IMR-90 (cell line): ENCODE data around the gene SOCS6. TPM values are rescaled to one million over a fixed set of nuclear protein-coding genes. Genes with fewer than 3 reads are reported as not detected.

Experiments used
- ATAC-seq: fragments of 200-7000 bp; cut with Tn5 transposase; 2 replicates; pipeline ENCODE4 v1.9.1; 2020; ENCODE audit warnings: low read depth, mild to moderate bottlenecking, moderate library complexity
- BruUV-seq: library from RNA; stranded (reverse); fragments of 400-500 nt; replicated peaks from 2 replicates; lab custom pipeline; 2021; lab: Mats Ljungman, UMichigan
- CTCF ChIA-PET: fragments of 300-600 bp; formaldehyde crosslinking; extraction: SDS; loops from one replicate; lab custom pipeline; 2021; ENCODE audit warnings: antibody characterized with exemption; lab: Yijun Ruan, JAX
- POLR2A ChIA-PET: fragments of 300-600 bp; sonication (Branson Sonifier 250); formaldehyde crosslinking; loops from one replicate; lab custom pipeline; 2022; ENCODE audit warnings: antibody characterized with exemption; ENCODE audit not compliant: unreplicated experiment; lab: Charles Lee
- DNase-seq: peaks from one replicate; pipeline ENCODE4 v3.0.0; 2013
- H2AFZ ChIP-seq: replicated peaks from 2 replicates; pipeline ENCODE3; 2013; ENCODE audit warnings: low read length, mild to moderate bottlenecking; ENCODE audit not compliant: poor library complexity
- H2AK5ac ChIP-seq: 2 replicates; pipeline ENCODE4 v1.6.1; 2013; ENCODE audit warnings: low read depth, low read length, inconsistent platforms
- H2AK9ac ChIP-seq: replicated peaks from 2 replicates; pipeline ENCODE3; 2013; ENCODE audit warnings: mild to moderate bottlenecking, low read depth, low read length, moderate library complexity; ENCODE audit not compliant: poor library complexity
- H2BK120ac ChIP-seq: 2 replicates; pipeline ENCODE4 v1.6.1; 2013; ENCODE audit warnings: low read depth, low read length, inconsistent platforms
- H2BK15ac ChIP-seq: 3 replicates; pipeline ENCODE4 v1.6.1; 2013; ENCODE audit warnings: low read depth, low read length, inconsistent platforms
- H2BK20ac ChIP-seq: 2 replicates; pipeline ENCODE4 v1.6.1; 2013; ENCODE audit warnings: low read depth, mild to moderate bottlenecking, inconsistent platforms, low read length, moderate library complexity
- H2BK5ac ChIP-seq: 2 replicates; pipeline ENCODE4 v1.6.1; 2013; ENCODE audit warnings: mild to moderate bottlenecking, low read depth, low read length, inconsistent platforms; ENCODE audit not compliant: poor library complexity, severe bottlenecking
- H3K14ac ChIP-seq: replicated peaks from 2 replicates; pipeline ENCODE4 v1.6.1; 2013; ENCODE audit warnings: low read depth, low read length, inconsistent platforms
- H3K18ac ChIP-seq: 2 replicates; pipeline ENCODE4 v1.6.1; 2013; ENCODE audit warnings: low read depth, low read length, control low read depth
- H3K23ac ChIP-seq: 2 replicates; pipeline ENCODE4 v1.6.1; 2013; ENCODE audit warnings: low read depth, low read length, inconsistent platforms
- H3K27ac ChIP-seq: 2 replicates; pipeline ENCODE4 v1.5.1; 2013; ENCODE audit warnings: mild to moderate bottlenecking, control low read depth, low read length; ENCODE audit not compliant: insufficient read depth
- H3K27me3 ChIP-seq: 2 replicates; pipeline ENCODE4 v1.6.1; 2013; ENCODE audit warnings: low read length; ENCODE audit not compliant: control insufficient read depth, insufficient read depth
- H3K36me3 ChIP-seq: 2 replicates; pipeline ENCODE4 v1.6.1; 2013; ENCODE audit warnings: low read length, mixed read lengths; ENCODE audit not compliant: control insufficient read depth, insufficient read depth
- H3K4ac ChIP-seq: 2 replicates; pipeline ENCODE4 v1.6.1; 2013; ENCODE audit warnings: low read depth, low read length, inconsistent platforms
- H3K4me1 ChIP-seq: 2 replicates; pipeline ENCODE4 v1.6.1; 2013; ENCODE audit warnings: low read length, mixed read lengths; ENCODE audit not compliant: control insufficient read depth, insufficient read depth
- H3K4me2 ChIP-seq: 2 replicates; pipeline ENCODE4 v1.6.1; 2013; ENCODE audit warnings: low read depth, mild to moderate bottlenecking, control low read depth, low read length, moderate library complexity
- H3K4me3 ChIP-seq: 2 replicates; pipeline ENCODE4 v1.5.1; 2013; ENCODE audit warnings: low read depth, mild to moderate bottlenecking, control low read depth, low read length, moderate library complexity; ENCODE audit not compliant: insufficient read depth
- H3K56ac ChIP-seq: 2 replicates; pipeline ENCODE4 v1.6.1; 2013; ENCODE audit warnings: low read length, inconsistent platforms; ENCODE audit not compliant: insufficient read depth; ENCODE audit errors: extremely low read depth
- H3K79me1 ChIP-seq, 2 experiments: 2 replicates each; pipeline ENCODE4 v1.6.1; 2013; ENCODE audit warnings: low read length in 2 of 2, inconsistent platforms in 1 of 2, low read depth in 1 of 2
- H3K9ac ChIP-seq: 2 replicates; pipeline ENCODE4 v1.6.1; 2013; ENCODE audit warnings: low read depth, low read length, control low read depth
- H3K9me1 ChIP-seq: 2 replicates; pipeline ENCODE4 v1.6.1; 2013; ENCODE audit warnings: low read length, inconsistent platforms; ENCODE audit not compliant: insufficient read depth
- H3K9me3 ChIP-seq: 2 replicates; pipeline ENCODE4 v1.6.1; 2013; ENCODE audit warnings: low read length; ENCODE audit not compliant: control insufficient read depth, insufficient read depth
- H4K20me1 ChIP-seq: 2 replicates; pipeline ENCODE4 v1.6.1; 2013; ENCODE audit warnings: low read length, inconsistent platforms; ENCODE audit not compliant: insufficient read depth
- H4K5ac ChIP-seq: 2 replicates; pipeline ENCODE4 v1.6.1; 2013; ENCODE audit warnings: mild to moderate bottlenecking, low read depth, low read length, control low read depth
- H4K8ac ChIP-seq, 2 experiments: 2 replicates each; pipeline ENCODE4 v1.6.1; 2013; ENCODE audit warnings: low read depth in 2 of 2, low read length in 2 of 2, control low read depth in 1 of 2, inconsistent platforms in 1 of 2
- H4K91ac ChIP-seq: 2 replicates; pipeline ENCODE4 v1.6.1; 2013; ENCODE audit warnings: low read depth, low read length, inconsistent platforms; ENCODE audit not compliant: insufficient read depth
- BHLHE40 ChIP-seq: fragments of 150-350 bp; IDR thresholded peaks from 2 replicates; pipeline ENCODE4 v1.6.1; 2016; ENCODE audit warnings: mild to moderate bottlenecking, low read depth, low read length
- CTCF ChIP-seq: conservative IDR thresholded peaks from 2 replicates; pipeline ENCODE4 v1.5.1; 2012; ENCODE audit warnings: mild to moderate bottlenecking, low read depth, low read length, improper control_type of control experiment
- FOS ChIP-seq: fragments of 150-350 bp; IDR thresholded peaks from 2 replicates; pipeline ENCODE4 v1.6.1; 2016; ENCODE audit warnings: low read depth, low read length
- MAFK ChIP-seq: IDR thresholded peaks from 2 replicates; pipeline ENCODE4 v1.6.1; 2012; ENCODE audit warnings: low read depth, low read length, improper control_type of control experiment
- MXI1 ChIP-seq: IDR thresholded peaks from 2 replicates; pipeline ENCODE4 v1.6.1; 2012; ENCODE audit warnings: low read depth, mild to moderate bottlenecking, low read length, moderate library complexity, borderline replicate concordance
- NFE2L2 ChIP-seq: fragments of 150-350 bp; IDR thresholded peaks from 2 replicates; pipeline ENCODE4 v1.6.1; 2016; ENCODE audit warnings: low read depth, mild to moderate bottlenecking, low read length
- POLR2A ChIP-seq: IDR thresholded peaks from 2 replicates; pipeline ENCODE4 v1.6.1; 2012; ENCODE audit warnings: mild to moderate bottlenecking, low read depth, low read length
- RCOR1 ChIP-seq: IDR thresholded peaks from 2 replicates; pipeline ENCODE4 v1.6.1; 2012; ENCODE audit warnings: mild to moderate bottlenecking, low read length, improper control_type of control experiment; ENCODE audit not compliant: insufficient replicate concordance
- RFX5 ChIP-seq: IDR thresholded peaks from 2 replicates; pipeline ENCODE4 v1.8.0; 2012; ENCODE audit warnings: low read depth, mild to moderate bottlenecking, low read length, moderate library complexity
- SMC3 ChIP-seq: fragments of 150-350 bp; IDR thresholded peaks from 2 replicates; pipeline ENCODE4 v1.6.1; 2016; ENCODE audit warnings: low read depth, mild to moderate bottlenecking, antibody characterized with exemption, low read length, moderate library complexity
- USF2 ChIP-seq: fragments of 150-350 bp; IDR thresholded peaks from 2 replicates; pipeline ENCODE4 v1.6.1; 2017; ENCODE audit warnings: mild to moderate bottlenecking, antibody characterized with exemption, low read length, low read depth
- WGBS, 2 experiments: methylation state at CpG; one replicate each; pipeline versions ENCODE4 v1.1.5 to v1.1.7; 2013; ENCODE audit warnings: missing lambda C conversion rate in 2 of 2; ENCODE audit not compliant: insufficient read length in 1 of 2; ENCODE audit errors: extremely low coverage in 2 of 2; 5-methylcytosine and 5-hydroxymethylcytosine counted together
- dilution Hi-C: fragments of 300-500 bp; cut with HindIII; formaldehyde crosslinking; loops from one replicate; pipeline ENCODE4 v1.14.3; 2018; ENCODE audit warnings: low sequenced_read_pairs; ENCODE audit not compliant: unreplicated experiment
- in situ Hi-C: fragments of 300-500 bp; cut with MboI; formaldehyde crosslinking; loops from 3 replicates; pipeline ENCODE4 v1.14.3; 2019; ENCODE audit warnings: low sequenced_read_pairs, inconsistent platforms, mixed read lengths
- intact Hi-C: fragments of 100-400 bp; cut with micrococcal nuclease; formaldehyde crosslinking; loops from 2 replicates; pipeline ENCODE4 v1.10.0; 2022
- polyA plus RNA-seq, 3 experiments: library from polyadenylated mRNA; depleted of rRNA; stranded (reverse); fragments of >200 nt; gene quantifications; 2 replicates each; pipeline ENCODE4 v1.2.3, GENCODE V29; 2012; ENCODE audit warnings: low replicate concordance in 1 of 3
- total RNA-seq: library from RNA; depleted of rRNA; stranded (reverse); fragments of >200 nt; gene quantifications from 2 replicates; pipeline ENCODE4 v1.2.3, GENCODE V29; 2012

Gene SOCS6
- total and polyA plus RNA-seq, 2 of the 4 experiments (the other 2 are of a cell fraction) = 21.3 to 57.4 TPM

- Histone ChIP-seq H3K4ac (no peak overlapping the region), H3K9ac (no peak overlapping the region), H3K36me3 (no peaks in the 10 kb centered on the region), H2BK20ac (no peak overlapping the region), H3K56ac (no peak overlapping the region), H3K14ac (no peak overlapping the region), H3K4me2 (no peak overlapping the region), H2BK15ac (no peak overlapping the region), H3K4me1 (no peaks in the 10 kb centered on the region), H2AK5ac (no peak overlapping the region), H3K18ac (no peak overlapping the region), H2AK9ac (no peak overlapping the region), H4K8ac (no peak overlapping the region), H4K5ac (no peak overlapping the region), H3K23ac (no peak overlapping the region), H3K79me1 (no peaks in the 10 kb centered on the region), H2BK120ac (no peak overlapping the region), H3K27ac (no peak overlapping the region), H2BK5ac (no peak overlapping the region), H3K4me3 (no peak overlapping the region), H3K9me1 (no peaks in the 10 kb centered on the region), H2AFZ (no peak overlapping the region), H4K91ac (no peak overlapping the region), H3K27me3 (no peaks in the 10 kb centered on the region), H4K20me1 (no peaks in the 10 kb centered on the region), H3K9me3 (no peaks in the 10 kb centered on the region)
- DNase-seq = no peak
- ATAC-seq = no peak
- BruUV-seq = no TSS peak
- intact Hi-C loops (no loop called here), dilution Hi-C loops (no loop called here), in situ Hi-C loops (no loop called here)
- ChIA-PET CTCF (no interaction called here), POLR2A (no interaction called here)
- no peak for TF ChIP-seq MAFK
- no peak for TF ChIP-seq USF2
- TF ChIP-seq BHLHE40 = no peak
- no peak for TF ChIP-seq RFX5
- no peak for TF ChIP-seq CTCF
- TF ChIP-seq SMC3 = no peak
- TF ChIP-seq POLR2A = no peak
- no peak for TF ChIP-seq FOS
- TF ChIP-seq MXI1 = no peak
- TF ChIP-seq RCOR1 = no peak
- TF ChIP-seq NFE2L2 = no peak
- WGBS, 2 experiments = no CpG with 5 or more reads among the region's 5 CpGs
Measured at GRCh38 chr18:70256184-70256583, 32.7 kb upstream of the SOCS6 start.
